ENCODE results near the gene SPDYE4.

SPDYE4 gene

DNA sequence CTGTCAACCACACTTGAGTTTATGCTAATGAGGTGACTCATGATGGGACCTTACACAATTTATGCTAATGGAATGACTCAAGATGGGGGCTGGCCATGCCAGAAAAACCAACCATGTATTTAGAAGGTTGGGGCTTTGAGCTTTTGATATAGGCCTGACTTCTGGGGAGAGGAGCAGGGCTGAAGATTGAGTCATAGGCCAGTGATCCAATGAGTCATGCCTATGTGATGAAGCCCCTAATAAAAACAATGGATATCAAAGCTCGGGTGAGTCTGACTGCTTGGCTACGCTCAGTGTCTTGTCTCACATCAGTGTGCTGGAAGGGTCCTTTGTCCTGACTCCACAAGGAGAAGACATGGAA, 33.5 kb upstream of the SPDYE4 start:
- TF ChIP-seq, protein P1, sequence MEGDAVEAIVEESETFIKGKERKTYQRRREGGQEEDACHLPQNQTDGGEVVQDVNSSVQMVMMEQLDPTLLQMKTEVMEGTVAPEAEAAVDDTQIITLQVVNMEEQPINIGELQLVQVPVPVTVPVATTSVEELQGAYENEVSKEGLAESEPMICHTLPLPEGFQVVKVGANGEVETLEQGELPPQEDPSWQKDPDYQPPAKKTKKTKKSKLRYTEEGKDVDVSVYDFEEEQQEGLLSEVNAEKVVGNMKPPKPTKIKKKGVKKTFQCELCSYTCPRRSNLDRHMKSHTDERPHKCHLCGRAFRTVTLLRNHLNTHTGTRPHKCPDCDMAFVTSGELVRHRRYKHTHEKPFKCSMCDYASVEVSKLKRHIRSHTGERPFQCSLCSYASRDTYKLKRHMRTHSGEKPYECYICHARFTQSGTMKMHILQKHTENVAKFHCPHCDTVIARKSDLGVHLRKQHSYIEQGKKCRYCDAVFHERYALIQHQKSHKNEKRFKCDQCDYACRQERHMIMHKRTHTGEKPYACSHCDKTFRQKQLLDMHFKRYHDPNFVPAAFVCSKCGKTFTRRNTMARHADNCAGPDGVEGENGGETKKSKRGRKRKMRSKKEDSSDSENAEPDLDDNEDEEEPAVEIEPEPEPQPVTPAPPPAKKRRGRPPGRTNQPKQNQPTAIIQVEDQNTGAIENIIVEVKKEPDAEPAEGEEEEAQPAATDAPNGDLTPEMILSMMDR (IDR thresholded peaks at IDR 0.05; ENCODE audit: low read depth, low read length): no peak
- no peak for DNase-seq (ENCODE audit: extremely low read depth, low read depth)

GRCh38 chr17:8791248-8791909, 33.0 kb upstream of the SPDYE4 start:
- TF ChIP-seq, protein P1 (IDR thresholded peaks at IDR 0.05; ENCODE audit: low read depth, low read length): no peak
- no peak for DNase-seq (ENCODE audit: extremely low read depth, low read depth)

DNA sequence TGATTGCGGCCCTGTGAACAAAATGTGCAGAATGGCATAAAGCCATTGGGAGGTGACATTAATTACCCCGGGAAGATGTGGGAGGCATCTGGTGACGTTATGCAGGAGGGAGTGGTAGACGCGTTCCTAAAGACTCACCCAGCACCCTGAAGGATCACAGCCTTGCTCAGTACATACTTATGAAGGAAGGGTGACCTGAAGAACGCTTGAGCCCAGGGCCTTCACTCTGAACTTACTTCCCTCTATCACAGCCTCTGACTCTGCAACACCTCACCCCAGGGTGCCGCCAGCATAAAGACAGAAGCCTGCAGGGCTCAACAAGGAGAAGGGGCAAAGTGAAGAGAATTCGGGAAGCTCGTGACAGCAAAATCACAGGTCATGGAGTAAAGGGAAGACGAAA, 31.4 kb upstream of the SPDYE4 start:
- TF ChIP-seq, protein P1 (IDR thresholded peaks at IDR 0.05; ENCODE audit: low read depth, low read length): no peak
- DNase-seq (ENCODE audit: extremely low read depth, low read depth): no peak

DNA sequence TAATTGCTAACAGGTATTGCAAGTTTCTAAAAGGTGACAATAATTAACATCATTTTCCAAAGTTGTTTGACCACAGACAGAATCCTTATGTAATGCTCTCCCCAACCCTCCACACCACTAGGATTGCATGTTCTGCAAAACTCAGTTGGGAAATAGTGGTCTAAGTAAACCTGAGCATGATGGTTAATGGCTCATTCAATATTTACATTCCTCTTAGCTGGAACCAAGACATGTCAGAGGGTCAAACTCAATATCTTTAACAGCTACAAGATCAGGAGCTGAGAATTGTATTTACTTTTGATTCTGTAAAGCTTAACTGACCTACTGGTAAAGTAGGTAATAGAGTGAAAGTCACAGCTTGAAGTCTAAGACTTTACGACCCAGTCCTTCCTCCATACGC, 30.7 kb upstream of the SPDYE4 start:
- no peak for DNase-seq (ENCODE audit: extremely low read depth, low read depth)
- TF ChIP-seq, protein P1 (IDR thresholded peaks at IDR 0.05; ENCODE audit: low read depth, low read length): no peak

GRCh38 chr17:8785547-8786413, 27.4 kb upstream of the SPDYE4 start:
- TF ChIP-seq, protein P1 (IDR thresholded peaks at IDR 0.05; ENCODE audit: low read depth, low read length): peak; percentile 89
- peak; percentile 16 for DNase-seq (ENCODE audit: extremely low read depth, low read depth)

DNA sequence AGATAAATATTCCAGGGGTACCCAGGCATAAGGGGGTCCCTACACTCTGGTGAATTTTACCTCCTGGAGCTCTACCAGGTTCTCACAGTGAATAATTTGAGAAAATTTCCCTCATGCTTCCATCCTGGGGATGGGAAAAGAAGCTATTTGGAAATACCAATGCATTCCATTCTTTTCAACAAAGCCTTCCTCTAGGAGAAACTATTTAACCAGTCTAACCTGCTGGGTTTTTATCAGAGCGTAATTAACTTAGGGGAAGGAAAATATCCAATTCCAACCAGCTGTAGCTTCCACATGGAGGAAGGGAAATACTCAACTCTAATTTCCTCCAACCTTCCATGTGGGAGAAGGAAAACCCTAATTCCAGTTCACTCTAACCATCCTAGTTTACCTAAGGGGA, 23.8 kb upstream of the SPDYE4 start:
- TF ChIP-seq, protein P1 (IDR thresholded peaks at IDR 0.05; ENCODE audit: low read depth, low read length): no peak
- DNase-seq (ENCODE audit: extremely low read depth, low read depth): no peak

GRCh38 chr17:8781776-8782175, 23.4 kb upstream of the SPDYE4 start:
- TF ChIP-seq, protein P1 (IDR thresholded peaks at IDR 0.05; ENCODE audit: low read depth, low read length): no peak
- DNase-seq (ENCODE audit: extremely low read depth, low read depth): no peak
